GM12865 (cell line): ENCODE data around the gene RFC1.

Source experiments
- DNase-seq: peaks from one replicate; pipeline ENCODE4 v3.0.0; 2010; ENCODE audit warnings: low read depth
- H3K4me3 ChIP-seq: 2 replicates; pipeline ENCODE4 v1.5.1; 2011; ENCODE audit warnings: mild to moderate bottlenecking, low read depth, low read length, control low read depth
- TF ChIP-seq, protein P1 (sequence below): IDR thresholded peaks from 2 replicates; pipeline ENCODE4 v1.5.1; 2011; ENCODE audit warnings: low read length, control low read depth, low read depth, inconsistent platforms; ENCODE audit not compliant: insufficient read depth; ENCODE audit errors: missing control alignments

Gene RFC1

DNA sequence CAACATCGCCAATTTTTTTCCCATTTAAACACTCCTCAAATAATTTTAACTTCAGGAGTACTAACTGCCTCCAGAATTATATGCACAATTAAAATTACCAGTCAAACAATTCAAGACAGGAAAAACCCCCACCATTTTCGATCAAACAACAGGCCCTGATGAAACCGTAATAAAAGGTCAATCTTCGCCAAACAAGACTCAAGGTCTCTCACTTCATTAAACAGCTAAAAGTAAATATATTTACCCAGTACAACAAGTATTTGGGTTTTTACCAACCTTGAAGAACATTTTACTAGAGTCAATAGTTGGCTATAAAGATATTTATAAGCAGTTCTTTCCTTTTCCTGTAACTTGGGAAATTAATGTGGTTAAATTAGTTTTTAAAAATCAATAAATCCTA lies 28.3 kb downstream of the RFC1 start:
- no peak overlapping the region for H3K4me3 ChIP-seq
- TF ChIP-seq, protein P1, sequence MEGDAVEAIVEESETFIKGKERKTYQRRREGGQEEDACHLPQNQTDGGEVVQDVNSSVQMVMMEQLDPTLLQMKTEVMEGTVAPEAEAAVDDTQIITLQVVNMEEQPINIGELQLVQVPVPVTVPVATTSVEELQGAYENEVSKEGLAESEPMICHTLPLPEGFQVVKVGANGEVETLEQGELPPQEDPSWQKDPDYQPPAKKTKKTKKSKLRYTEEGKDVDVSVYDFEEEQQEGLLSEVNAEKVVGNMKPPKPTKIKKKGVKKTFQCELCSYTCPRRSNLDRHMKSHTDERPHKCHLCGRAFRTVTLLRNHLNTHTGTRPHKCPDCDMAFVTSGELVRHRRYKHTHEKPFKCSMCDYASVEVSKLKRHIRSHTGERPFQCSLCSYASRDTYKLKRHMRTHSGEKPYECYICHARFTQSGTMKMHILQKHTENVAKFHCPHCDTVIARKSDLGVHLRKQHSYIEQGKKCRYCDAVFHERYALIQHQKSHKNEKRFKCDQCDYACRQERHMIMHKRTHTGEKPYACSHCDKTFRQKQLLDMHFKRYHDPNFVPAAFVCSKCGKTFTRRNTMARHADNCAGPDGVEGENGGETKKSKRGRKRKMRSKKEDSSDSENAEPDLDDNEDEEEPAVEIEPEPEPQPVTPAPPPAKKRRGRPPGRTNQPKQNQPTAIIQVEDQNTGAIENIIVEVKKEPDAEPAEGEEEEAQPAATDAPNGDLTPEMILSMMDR = no peak
- DNase-seq = no peak

DNA sequence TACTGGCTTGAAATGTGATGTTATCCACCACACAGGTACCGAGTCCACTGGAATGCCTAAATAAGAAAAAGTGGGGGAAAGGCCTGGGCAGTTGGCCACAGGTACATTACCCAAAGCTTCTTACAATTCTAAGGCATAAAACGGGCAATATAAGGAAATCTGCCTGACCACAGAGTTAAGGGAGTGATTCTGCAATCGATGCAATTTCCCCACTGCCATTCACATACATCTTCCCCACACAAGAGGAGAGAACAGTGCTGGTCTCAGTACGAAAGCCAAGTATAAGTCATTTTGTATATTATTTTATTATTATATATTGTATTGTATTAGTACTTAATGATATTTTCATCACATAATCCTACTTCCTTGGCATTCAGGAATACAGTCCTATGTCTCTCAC lies 30.6 kb downstream of the RFC1 start:
- TF ChIP-seq, protein P1 = no peak
- no peak for DNase-seq
- no peak overlapping the region for H3K4me3 ChIP-seq

DNA sequence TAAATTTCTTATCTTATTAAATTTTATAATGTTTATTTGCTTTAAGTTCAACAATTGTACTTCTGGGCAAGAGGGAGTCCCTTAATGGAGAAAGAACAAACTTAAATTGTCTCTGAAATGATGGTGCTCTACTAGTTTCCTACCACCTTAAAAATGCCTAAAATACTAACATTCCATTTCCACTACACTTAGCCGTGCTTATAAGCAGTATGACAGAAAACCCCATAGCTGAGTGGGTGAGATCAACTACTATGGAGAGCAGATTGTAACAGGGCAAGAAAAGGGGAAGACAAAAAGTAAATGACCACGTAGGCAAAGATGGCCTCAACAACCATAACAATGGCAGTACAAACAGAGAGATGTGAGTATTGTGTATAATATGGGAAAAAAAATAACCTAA lies 35.0 kb downstream of the RFC1 start:
- H3K4me3 ChIP-seq = no peak overlapping the region
- TF ChIP-seq, protein P1 = no peak
- DNase-seq = no peak

DNA sequence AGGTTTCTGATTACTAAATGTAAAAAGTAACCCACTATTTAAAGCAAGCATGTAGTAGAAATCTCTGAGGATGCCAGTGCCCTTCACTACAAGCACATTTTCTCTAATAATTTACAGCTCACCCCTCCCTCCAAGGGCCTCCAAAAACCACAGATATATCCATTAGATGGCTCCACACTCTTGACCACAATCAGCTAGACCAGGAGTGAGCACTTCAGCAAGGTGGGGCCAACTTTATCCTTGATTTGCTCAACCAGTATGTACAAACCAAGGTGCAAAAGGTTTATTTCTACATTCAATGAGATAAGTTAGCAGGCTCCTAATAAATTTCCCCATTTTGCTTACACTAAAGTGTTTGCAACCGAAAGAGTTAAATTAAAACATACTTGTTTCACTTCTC lies 35.8 kb downstream of the RFC1 start:
- TF ChIP-seq, protein P1 = no peak
- DNase-seq = no peak
- no peak overlapping the region for H3K4me3 ChIP-seq

DNA sequence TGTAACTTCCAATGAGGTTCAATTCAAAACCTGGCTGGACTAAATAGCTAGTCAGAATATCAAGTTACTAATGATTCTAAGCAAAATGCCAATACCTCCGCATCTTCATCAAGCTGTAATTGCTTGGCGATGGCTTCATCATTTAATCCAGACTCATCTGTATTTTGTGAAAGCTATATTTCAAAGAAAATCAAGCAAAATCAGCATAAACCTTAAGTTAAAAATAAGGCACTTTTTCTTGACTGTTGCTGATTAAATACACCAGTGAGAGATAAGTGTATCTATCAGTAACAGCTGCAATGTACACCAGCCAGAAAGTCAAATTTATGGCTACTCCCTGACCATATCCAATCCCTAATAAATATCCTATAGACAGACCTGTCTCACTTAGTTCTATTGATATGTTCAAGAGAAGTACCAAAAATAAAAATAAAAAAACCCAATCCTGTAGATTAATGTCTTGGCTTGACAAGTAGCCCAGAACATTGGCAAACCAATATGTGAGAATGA lies 39.6 kb downstream of the RFC1 start:
- H3K4me3 ChIP-seq = no peak overlapping the region
- DNase-seq = no peak
- TF ChIP-seq, protein P1 = no peak

DNA sequence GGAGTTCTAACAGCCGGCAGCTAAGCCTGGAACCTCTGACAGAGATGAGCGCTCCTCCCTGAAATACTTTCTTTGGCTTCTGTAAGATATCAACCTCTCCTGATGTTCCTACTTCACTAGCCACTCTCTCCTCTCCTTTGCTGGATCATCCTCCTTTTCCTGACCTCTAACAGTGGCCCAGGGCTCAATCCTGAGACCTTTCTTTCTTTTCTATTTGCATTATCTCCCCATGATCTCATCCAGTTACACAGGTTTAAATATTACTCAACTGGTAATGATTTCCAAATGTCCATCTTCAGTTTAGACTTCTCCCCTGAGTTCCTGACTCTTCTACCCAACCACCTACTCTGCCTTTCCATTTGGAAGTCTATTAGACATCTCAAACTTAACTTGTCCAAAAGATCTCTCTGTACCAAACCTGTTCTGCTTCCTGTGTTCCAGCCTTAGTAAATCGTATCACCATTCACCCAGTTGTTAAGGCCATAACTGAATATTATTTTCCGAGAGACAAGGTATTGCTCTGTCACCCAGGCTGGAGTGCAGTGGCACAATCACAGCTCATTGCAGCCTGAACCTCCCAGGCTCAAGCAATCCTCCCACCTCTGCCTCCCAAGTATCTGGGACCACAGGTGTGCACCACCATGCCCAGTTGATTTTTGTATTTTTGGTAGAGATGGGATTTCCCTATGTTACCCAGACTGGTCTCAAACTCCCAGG lies 41.1 kb downstream of the RFC1 start:
- no peak for DNase-seq
- no peak overlapping the region for H3K4me3 ChIP-seq
- TF ChIP-seq, protein P1 = no peak

DNA sequence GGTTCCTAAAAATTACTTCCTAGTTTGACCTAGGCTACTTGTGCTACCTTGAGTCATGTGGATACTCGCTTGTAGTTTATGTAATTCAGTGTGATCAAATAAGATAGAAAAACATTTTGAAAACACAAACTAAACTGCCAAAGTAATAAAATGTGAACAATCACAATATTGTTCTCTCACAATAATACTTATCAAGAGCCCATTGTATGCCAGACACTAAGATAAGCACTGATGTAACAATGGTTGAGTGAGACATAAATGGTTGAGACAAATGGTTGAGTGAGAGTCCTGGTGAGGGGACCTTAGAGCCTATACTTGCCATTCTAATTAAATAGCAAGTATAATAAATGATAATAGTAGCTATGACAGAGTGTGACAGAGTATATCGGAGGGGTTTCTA lies 41.7 kb downstream of the RFC1 start:
- TF ChIP-seq, protein P1 = no peak
- DNase-seq = no peak
- H3K4me3 ChIP-seq = no peak overlapping the region
